ENCODE data around the gene CDC42EP2. TPM values are rescaled to one million over a fixed set of nuclear protein-coding genes. Genes with fewer than 3 reads are reported as not detected.
A peak's percentile ranks its signal among the peaks of the same experiment; 100 is the strongest.

Gene CDC42EP2
- total and polyA plus RNA-seq, 4 donors, result 9.2 to 35.0 (median 26.2) TPM

GRCh38 chr11:65370659-65371049 lies 56.0 kb downstream of the CDC42EP2 start:
- WGBS, 2 donors, result 78 to 83% methylated on average over 6 of the region's 6 CpGs
- Histone ChIP-seq H3K4me1 (ENCODE audit: control insufficient read depth in 5 of 5, insufficient read depth in 5 of 5, low read length in 5 of 5) (peaks cover 0 to 5% (median 0%) of the 10 kb centered on the region in 5 donors), H3K27ac (ENCODE audit: low read depth in 1 of 2, low read length in 1 of 2) (peak overlapping the region; percentile 83 to 84), H3K36me3 (ENCODE audit: control insufficient read depth in 4 of 4, insufficient read depth in 4 of 4, low read length in 4 of 4) (no peaks in the 10 kb centered on the region), H3K4me3 (no peak overlapping the region), H3K9me3 (ENCODE audit: control insufficient read depth in 4 of 4, insufficient read depth in 3 of 4, low read length in 3 of 4) (no peaks in the 10 kb centered on the region), H3K27me3 (ENCODE audit: control insufficient read depth in 3 of 3, insufficient read depth in 3 of 3, low read length in 2 of 3) (no peaks in the 10 kb centered on the region), H3K9ac (ENCODE audit: insufficient read depth in 1 of 2, low read length in 2 of 2) (no peak overlapping the region)
- ATAC-seq (ENCODE audit: insufficient read depth, low FRiP score) (no peak), DNase-seq (no peak)
- TF ChIP-seq CTCF (IDR thresholded peaks at IDR 0.05; ENCODE audit: control extremely low read depth, extremely low read depth), result no peak

Other genes with a start within 250 kb of the CDC42EP2 start
- gene CDCA5, start 230.8 kb upstream of the CDC42EP2 start, total RNA-seq, result 1 to 10 TPM; 2.2 to 2.7 TPM
- gene CDCA5, start 230.8 kb upstream of the CDC42EP2 start, polyA plus RNA-seq, result 1 to 10 TPM; 1.8 to 2.1 TPM
- 10 to 100 TPM; 34.5 to 35.4 TPM for gene ZFPL1, start 230.6 kb upstream of the CDC42EP2 start, total RNA-seq
- gene ZFPL1, start 230.6 kb upstream of the CDC42EP2 start, polyA plus RNA-seq, result 10 to 100 TPM; 35.1 to 45.8 TPM
- 100 to 1,000 TPM; 128 to 164 TPM for gene VPS51, start 218.7 kb upstream of the CDC42EP2 start, total RNA-seq
- gene VPS51, start 218.7 kb upstream of the CDC42EP2 start, polyA plus RNA-seq, result 100 to 1,000 TPM in 1 of 2 donors, 10 to 100 TPM in 1; 69.6 to 120 TPM
- 10 to 100 TPM; 41.0 to 68.4 TPM for gene TM7SF2, start 203.0 kb upstream of the CDC42EP2 start, total RNA-seq
- gene TM7SF2, start 203.0 kb upstream of the CDC42EP2 start, polyA plus RNA-seq, result 10 to 100 TPM; 30.3 to 82.7 TPM
- 10 to 100 TPM in 1 of 2 donors, 1 to 10 TPM in 1; 6.3 to 19.6 TPM for gene ZNHIT2, start 197.2 kb upstream of the CDC42EP2 start, total RNA-seq
- 10 to 100 TPM; 19.3 to 23.7 TPM for gene ZNHIT2, start 197.2 kb upstream of the CDC42EP2 start, polyA plus RNA-seq
- 100 to 1,000 TPM; 334 to 904 TPM for gene FAU, start 192.7 kb upstream of the CDC42EP2 start, total RNA-seq
- gene FAU, start 192.7 kb upstream of the CDC42EP2 start, polyA plus RNA-seq, result 1,000 to 10,000 TPM; 1,051 to 1,580 TPM
- 10 to 100 TPM; 35.6 to 44.3 TPM for gene MRPL49, start 192.5 kb upstream of the CDC42EP2 start, total RNA-seq
- 10 to 100 TPM; 26.3 to 57.2 TPM for gene MRPL49, start 192.5 kb upstream of the CDC42EP2 start, polyA plus RNA-seq
- gene SYVN1, start 180.3 kb upstream of the CDC42EP2 start, total RNA-seq, result 10 to 100 TPM; 38.8 to 80.7 TPM
- gene SYVN1, start 180.3 kb upstream of the CDC42EP2 start, polyA plus RNA-seq, result 10 to 100 TPM; 31.6 to 36.5 TPM
- gene SPDYC, start 144.6 kb upstream of the CDC42EP2 start, total RNA-seq, result not detected
- not detected for gene SPDYC, start 144.6 kb upstream of the CDC42EP2 start, polyA plus RNA-seq
- 100 to 1,000 TPM; 106 to 265 TPM for gene CAPN1, start 132.9 kb upstream of the CDC42EP2 start, total RNA-seq
- 100 to 1,000 TPM; 128 to 144 TPM for gene CAPN1, start 132.9 kb upstream of the CDC42EP2 start, polyA plus RNA-seq
- gene POLA2, start 52.9 kb upstream of the CDC42EP2 start, total RNA-seq, result 10 to 100 TPM in 1 of 2 donors, 1 to 10 TPM in 1; 9.7 to 14.2 TPM
- gene POLA2, start 52.9 kb upstream of the CDC42EP2 start, polyA plus RNA-seq, result 1 to 10 TPM; 4.5 to 9.2 TPM
- gene DPF2, start 19.0 kb downstream of the CDC42EP2 start, total RNA-seq, result 10 to 100 TPM; 44.6 to 53.2 TPM
- 10 to 100 TPM; 21.5 to 25.0 TPM for gene DPF2, start 19.0 kb downstream of the CDC42EP2 start, polyA plus RNA-seq
- under 1 TPM in 1 of 2 donors, not detected in 1; 0.21 TPM for gene TIGD3, start 39.9 kb downstream of the CDC42EP2 start, total RNA-seq
- under 1 TPM; 0.24 to 0.27 TPM for gene TIGD3, start 39.9 kb downstream of the CDC42EP2 start, polyA plus RNA-seq
- 10 to 100 TPM in 1 of 2 donors, 1 to 10 TPM in 1; 7.3 to 15.6 TPM for gene SLC25A45, start 67.8 kb downstream of the CDC42EP2 start, total RNA-seq
- 1 to 10 TPM; 5.5 to 9.0 TPM for gene SLC25A45, start 67.8 kb downstream of the CDC42EP2 start, polyA plus RNA-seq
- 10 to 100 TPM; 18.5 to 39.9 TPM for gene FRMD8, start 71.8 kb downstream of the CDC42EP2 start, total RNA-seq
- 10 to 100 TPM; 15.8 to 25.7 TPM for gene FRMD8, start 71.8 kb downstream of the CDC42EP2 start, polyA plus RNA-seq
- 100 to 1,000 TPM; 518 to 912 TPM for gene NEAT1, start 107.9 kb downstream of the CDC42EP2 start, total RNA-seq
- 1,000 to 10,000 TPM in 1 of 2 donors, 100 to 1,000 TPM in 1; 481 to 1,176 TPM for gene NEAT1, start 107.9 kb downstream of the CDC42EP2 start, polyA plus RNA-seq
- gene MALAT1, start 184.2 kb downstream of the CDC42EP2 start, total RNA-seq, result over 10,000 TPM; 10,633 to 48,332 TPM
- 1,000 to 10,000 TPM in 1 of 2 donors, 100 to 1,000 TPM in 1; 125 to 2,965 TPM for gene MALAT1, start 184.2 kb downstream of the CDC42EP2 start, polyA plus RNA-seq
- gene SCYL1, start 210.2 kb downstream of the CDC42EP2 start, total RNA-seq, result 10 to 100 TPM; 54.3 to 93.8 TPM
- gene SCYL1, start 210.2 kb downstream of the CDC42EP2 start, polyA plus RNA-seq, result 100 to 1,000 TPM in 1 of 2 donors, 10 to 100 TPM in 1; 79.1 to 107 TPM
- gene LTBP3, start 243.5 kb downstream of the CDC42EP2 start, total RNA-seq, result 100 to 1,000 TPM; 100 to 111 TPM
- gene LTBP3, start 243.5 kb downstream of the CDC42EP2 start, polyA plus RNA-seq, result 10 to 100 TPM; 39.1 to 46.6 TPM

Measured in lung (tissue), 12 donors.